Endothelial cell of umbilical vein (primary cell): ENCODE results near the gene EEF1E1. TPM values are rescaled to one million over a fixed set of nuclear protein-coding genes. Genes with fewer than 3 reads are reported as not detected.
A peak's percentile ranks its signal among the peaks of the same experiment; 100 is the strongest.
"Not testable (repeated sequence)": the region's sequence is repeated elsewhere in the genome, so short reads cannot be mapped to it uniquely, and the experiment has no call there.

Experiments used
- BruUV-seq: library from RNA; stranded (reverse); fragments of 400-500 nt; replicated peaks from 2 replicates; lab custom pipeline; 2021; lab: Mats Ljungman, UMichigan
- CTCF ChIA-PET: fragments of 300-600, 350-600 bp; sonication (Branson Sonifier 250); formaldehyde crosslinking; loops from one replicate; lab custom pipeline; 2021; ENCODE audit warnings: antibody characterized with exemption, inconsistent platforms; lab: Charles Lee
- POLR2A ChIA-PET: fragments of 300-600, 350-600 bp; sonication (Branson Sonifier 250); formaldehyde crosslinking; loops from one replicate; lab custom pipeline; 2021; ENCODE audit warnings: antibody characterized with exemption, inconsistent platforms; lab: Charles Lee
- DNase-seq: peaks from one replicate; pipeline ENCODE4 v3.0.0-alpha.2; 2011; ENCODE audit warnings: low read depth, low spot score
- FAIRE-seq: peaks from 2 replicates; lab custom pipeline; 2011; peaks lifted over from hg19 to GRCh38; lab: Jason Lieb, UNC
- H2AFZ ChIP-seq: 2 replicates; pipeline ENCODE4 v1.6.0; 2012; ENCODE audit warnings: low read depth, low read length, control low read depth, inconsistent platforms
- H3K27ac ChIP-seq: 2 replicates; pipeline ENCODE4 v1.5.1; 2011; ENCODE audit warnings: low read depth, mild to moderate bottlenecking, control low read depth, low read length, moderate library complexity; ENCODE audit not compliant: insufficient read depth
- H3K27me3 ChIP-seq, 2 experiments: 2 replicates each; pipeline versions ENCODE4 v1.6.0 to v1.6.1; 2011; ENCODE audit warnings: low read length in 2 of 2, mixed read lengths in 1 of 2; ENCODE audit not compliant: control insufficient read depth in 2 of 2, insufficient read depth in 2 of 2
- H3K36me3 ChIP-seq, 2 experiments: 2 replicates in 1 of 2; 3 replicates in 1 of 2; pipeline ENCODE4 v1.5.1; 2011; ENCODE audit warnings: low read length in 2 of 2, mild to moderate bottlenecking in 1 of 2, moderate library complexity in 1 of 2; ENCODE audit not compliant: control insufficient read depth in 2 of 2, insufficient read depth in 2 of 2; ENCODE audit errors: extremely low read depth in 1 of 2
- H3K4me1 ChIP-seq: 3 replicates; pipeline ENCODE4 v1.5.1; 2011; ENCODE audit warnings: mild to moderate bottlenecking, low read length; ENCODE audit not compliant: control insufficient read depth, insufficient read depth; ENCODE audit errors: extremely low read depth
- H3K4me2 ChIP-seq: 2 replicates; pipeline ENCODE4 v1.6.1; 2011; ENCODE audit warnings: low read length, control low read depth, mixed read lengths; ENCODE audit not compliant: insufficient read depth
- H3K4me3 ChIP-seq, 3 experiments: fragments of 200-600 bp in 1 of 3; sonication (generic), shearing (Covaris generic) in 1 of 3; replicated peaks in 1 of 3; 2 replicates each; pipeline ENCODE4 v1.5.1; 2011 to 2016; ENCODE audit warnings: control low read depth in 3 of 3, low read length in 3 of 3, mild to moderate bottlenecking in 2 of 3, inconsistent platforms in 1 of 3, low read depth in 1 of 3, moderate library complexity in 1 of 3; ENCODE audit not compliant: insufficient read depth in 1 of 3
- H3K79me2 ChIP-seq: 2 replicates; pipeline ENCODE4 v1.6.0; 2012; ENCODE audit warnings: low read length, inconsistent platforms; ENCODE audit not compliant: control insufficient read depth, insufficient read depth
- H3K9ac ChIP-seq: replicated peaks from 2 replicates; pipeline ENCODE3; 2011; ENCODE audit warnings: low read length, control low read depth; ENCODE audit not compliant: insufficient read depth; ENCODE audit errors: extremely low read depth
- H3K9me1 ChIP-seq: replicated peaks from 3 replicates; pipeline ENCODE4 v1.6.0; 2011; ENCODE audit warnings: mild to moderate bottlenecking, low read length; ENCODE audit not compliant: control insufficient read depth, insufficient read depth; ENCODE audit errors: extremely low read depth
- H3K9me3 ChIP-seq: replicated peaks from 2 replicates; pipeline ENCODE4 v1.5.1; 2012; ENCODE audit warnings: low read length, inconsistent platforms; ENCODE audit not compliant: control insufficient read depth, insufficient read depth
- H4K20me1 ChIP-seq: replicated peaks from 2 replicates; pipeline ENCODE3; 2011; ENCODE audit warnings: mild to moderate bottlenecking, low read length; ENCODE audit not compliant: control insufficient read depth, insufficient read depth; ENCODE audit errors: extremely low read depth
- FOS ChIP-seq: IDR thresholded peaks from 2 replicates; pipeline ENCODE4 v1.6.1; 2011; ENCODE audit warnings: mild to moderate bottlenecking, low read length, moderate library complexity, borderline replicate concordance; ENCODE audit not compliant: insufficient read depth
- JUN ChIP-seq: IDR thresholded peaks from 2 replicates; pipeline ENCODE4 v1.6.1; 2011; ENCODE audit warnings: borderline replicate concordance, low read depth; ENCODE audit not compliant: insufficient read length, insufficient read depth
- POLR2A ChIP-seq: IDR thresholded peaks from 2 replicates; pipeline ENCODE4 v1.6.1; 2012; ENCODE audit warnings: low read depth, mild to moderate bottlenecking, control low read depth, low read length
- dilution Hi-C: fragments of 300-500 bp; cut with MboI; formaldehyde crosslinking; loops from one replicate; pipeline ENCODE4 v1.15.0; 2019; ENCODE audit warnings: low sequenced_read_pairs; ENCODE audit not compliant: extremely low pct_ligation_motif_present
- intact Hi-C: fragments of 100-400 bp; cut with micrococcal nuclease; formaldehyde crosslinking; loops from one replicate; pipeline ENCODE4 v1.10.0; 2022
- polyA plus RNA-seq, 4 experiments: library from polyadenylated mRNA; depleted of rRNA in 3 of 4; stranded (reverse) in 3 of 4; unstranded in 1 of 4; fragments of >200 nt; gene quantifications; 2 replicates each; pipeline versions ENCODE4 v1.2.1 to v1.2.3, GENCODE V29; 2011 to 2012; ENCODE audit warnings: missing spikeins in 1 of 4
- total RNA-seq: library from RNA; stranded (reverse); gene quantifications from 2 replicates; pipeline ENCODE4 v1.2.3, GENCODE V29; 2021

Gene EEF1E1
- total and polyA plus RNA-seq, 2 donors (not counting 3 experiments of a cell fraction or from before 2014, with no cell fraction given): 53.8 to 58.1 TPM

- no peaks in the 10 kb centered on the region for H3K9me3 ChIP-seq
- no peak for FAIRE-seq
- H3K79me2 ChIP-seq: no peaks in the 10 kb centered on the region
- no peaks in the 10 kb centered on the region for H3K27me3 ChIP-seq
- ChIA-PET POLR2A (no interaction called here), CTCF (interaction anchor here (0.6 kb wide), 1 partner anchor 11 kb away, joined by 4 read pairs; no protein-coding TSS in a partner anchor)
- dilution Hi-C loops (no loop called here), intact Hi-C loops (no loop called here)
- no peaks in the 10 kb centered on the region for H4K20me1 ChIP-seq
- TF ChIP-seq POLR2A: no peak
- TF ChIP-seq FOS: peak; percentile 62
- peak; percentile 56 for TF ChIP-seq JUN
- no peaks in the 10 kb centered on the region for H3K36me3 ChIP-seq
- peak overlapping the region; percentile 16 for H3K4me2 ChIP-seq
- no peak overlapping the region for H3K4me3 ChIP-seq
- no TSS peak for BruUV-seq
- peak overlapping the region; percentile 29 for H3K9ac ChIP-seq
- H3K27ac ChIP-seq: peak overlapping the region; percentile 76
- DNase-seq: peak; percentile 82
- H3K4me1 ChIP-seq: peaks cover 8% of the 10 kb centered on the region
- H3K9me1 ChIP-seq: no peaks in the 10 kb centered on the region
- no peak overlapping the region for H2AFZ ChIP-seq
Measured at GRCh38 chr6:8047541-8048292, 54.6 kb downstream of the EEF1E1 start.

- BruUV-seq, intact Hi-C loops: not testable (repeated sequence)
Measured at GRCh38 chr6:8045769-8046168, 56.6 kb downstream of the EEF1E1 start.

More at GRCh38 chr6:8045769-8046168, 56.6 kb downstream of the EEF1E1 start:
- H4K20me1 ChIP-seq, H3K4me2 ChIP-seq, H3K4me1 ChIP-seq, H3K79me2 ChIP-seq, H3K4me3 ChIP-seq, H2AFZ ChIP-seq, POLR2A ChIA-PET, H3K9me3 ChIP-seq, H3K27ac ChIP-seq, H3K9ac ChIP-seq, dilution Hi-C loops, H3K27me3 ChIP-seq, DNase-seq, H3K9me1 ChIP-seq, H3K36me3 ChIP-seq, CTCF ChIA-PET, FAIRE-seq: not testable (repeated sequence)
